Thyroid gland (tissue), 4 donors: ENCODE measurements around the gene PAK4.

Experiments used
- CTCF ChIP-seq, 6 experiments: fragments of 200-600 bp in 3 of 6; fragments of 450-650 bp in 3 of 6; sonication (generic) in 3 of 6; IDR thresholded peaks; one replicate each; pipeline ENCODE4 v1.5.1; 2016 to 2019; ENCODE audit warnings: antibody characterized with exemption in 6 of 6, mild to moderate bottlenecking in 2 of 6, inconsistent platforms in 1 of 6, moderate library complexity in 1 of 6
- POLR2A ChIP-seq, 2 donors: fragments of 450-650 bp; IDR thresholded peaks; one replicate each; pipeline ENCODE4 v1.6.1; 2017; ENCODE audit warnings: antibody characterized with exemption in 2 of 2, mild to moderate bottlenecking in 2 of 2, moderate library complexity in 1 of 2

- TF ChIP-seq POLR2A (IDR thresholded peaks at IDR 0.05) (no peak), CTCF (IDR thresholded peaks at IDR 0.05) (peak in 1 of 6 experiments; percentile 10)
These were observed 62.0 kb downstream of the PAK4 start for GRCh38 chr19:39187552-39187943.
